ENCODE results near the gene TMEM253. TPM values are rescaled to one million over a fixed set of nuclear protein-coding genes. Genes with fewer than 3 reads are reported as not detected.

Gene TMEM253
- total RNA-seq, 1 experiment from 2014 or later, result 0.20 TPM

DNA sequence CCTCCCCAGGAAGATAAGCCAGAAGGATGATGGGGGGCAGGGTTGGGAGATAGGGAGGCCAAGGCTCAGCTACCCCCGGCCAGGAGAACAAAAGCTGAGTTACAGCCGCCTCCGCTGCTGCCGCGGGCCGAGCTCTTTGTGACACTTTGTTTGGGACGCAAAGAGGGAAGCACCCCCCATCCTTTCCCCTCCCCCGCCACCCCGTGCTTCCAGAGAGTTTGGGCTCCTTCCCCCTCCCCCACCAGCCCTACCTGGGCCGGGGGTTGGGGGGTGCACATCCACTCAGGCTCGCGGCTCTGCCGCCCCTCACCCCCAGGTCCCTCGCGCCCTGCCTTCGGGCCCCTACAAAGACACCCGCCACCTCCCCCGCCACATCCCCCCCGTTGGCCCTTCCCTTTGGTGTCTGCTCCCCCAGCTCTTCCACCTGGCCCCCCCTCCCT, 3.2 kb upstream of the TMEM253 start:
- DNase-seq (ENCODE audit: low read depth), result no peak
- in situ Hi-C loops (cut with HindIII; ENCODE audit: low pct_unique_long_range_greater_than_20kb, low sequenced_read_pairs), result no loop called here

- DNase-seq (ENCODE audit: low read depth), result no peak
- in situ Hi-C loops (cut with HindIII; ENCODE audit: low pct_unique_long_range_greater_than_20kb, low sequenced_read_pairs), result no loop called here
Observed at GRCh38 chr14:21098076-21098891, 2.6 kb upstream of the TMEM253 start, which contains the start of gene ZNF219. TSS of gene ZNF219 (minus strand) at chr14:21098655. CDS start at chr14:21093591, 5,064 bp downstream.

DNA sequence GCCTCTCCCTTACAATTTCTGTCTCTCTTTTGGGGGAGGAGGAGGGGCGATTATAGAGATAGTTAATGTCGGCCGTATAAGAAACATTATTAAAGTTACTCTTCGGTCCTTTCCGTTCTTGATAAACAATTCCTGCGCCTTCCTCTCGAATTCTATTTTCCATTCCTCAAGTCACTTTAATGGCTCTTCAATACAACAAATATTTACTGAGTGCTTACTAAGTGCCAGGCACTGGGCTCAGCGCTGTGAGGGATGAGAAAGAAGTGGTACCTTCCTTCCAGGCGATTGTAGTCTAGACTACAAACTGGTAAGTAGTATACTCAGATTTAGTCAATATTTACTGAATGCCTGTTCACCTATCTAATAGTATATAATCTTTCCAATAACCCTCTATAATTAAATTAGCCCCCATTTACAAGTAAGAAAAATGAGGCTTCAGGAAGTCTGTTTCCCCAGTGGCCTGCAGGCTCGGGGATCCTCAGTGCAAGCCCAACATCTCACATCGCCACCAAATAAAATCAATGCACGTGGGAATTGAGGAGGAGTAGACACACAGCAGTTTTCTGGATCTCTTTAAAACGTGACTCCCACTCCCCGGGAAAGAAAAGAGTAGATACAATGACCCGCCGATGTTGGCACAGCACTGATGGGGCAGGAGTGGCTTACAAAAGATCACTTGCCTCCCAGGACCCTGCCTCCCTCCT, 1.8 kb upstream of the TMEM253 start:
- no peak for DNase-seq (ENCODE audit: low read depth)
- in situ Hi-C loops (cut with HindIII; ENCODE audit: low pct_unique_long_range_greater_than_20kb, low sequenced_read_pairs), result no loop called here

- in situ Hi-C loops (cut with HindIII; ENCODE audit: low pct_unique_long_range_greater_than_20kb, low sequenced_read_pairs), result no loop called here
- DNase-seq (ENCODE audit: low read depth), result no peak
Observed at GRCh38 chr14:21099596-21099985, 1.3 kb upstream of the TMEM253 start.

- in situ Hi-C loops (cut with HindIII; ENCODE audit: low pct_unique_long_range_greater_than_20kb, low sequenced_read_pairs), result no loop called here
- no peak for DNase-seq (ENCODE audit: low read depth)
Observed at GRCh38 chr14:21101802-21102413, 1.0 kb downstream of the TMEM253 start.

DNA sequence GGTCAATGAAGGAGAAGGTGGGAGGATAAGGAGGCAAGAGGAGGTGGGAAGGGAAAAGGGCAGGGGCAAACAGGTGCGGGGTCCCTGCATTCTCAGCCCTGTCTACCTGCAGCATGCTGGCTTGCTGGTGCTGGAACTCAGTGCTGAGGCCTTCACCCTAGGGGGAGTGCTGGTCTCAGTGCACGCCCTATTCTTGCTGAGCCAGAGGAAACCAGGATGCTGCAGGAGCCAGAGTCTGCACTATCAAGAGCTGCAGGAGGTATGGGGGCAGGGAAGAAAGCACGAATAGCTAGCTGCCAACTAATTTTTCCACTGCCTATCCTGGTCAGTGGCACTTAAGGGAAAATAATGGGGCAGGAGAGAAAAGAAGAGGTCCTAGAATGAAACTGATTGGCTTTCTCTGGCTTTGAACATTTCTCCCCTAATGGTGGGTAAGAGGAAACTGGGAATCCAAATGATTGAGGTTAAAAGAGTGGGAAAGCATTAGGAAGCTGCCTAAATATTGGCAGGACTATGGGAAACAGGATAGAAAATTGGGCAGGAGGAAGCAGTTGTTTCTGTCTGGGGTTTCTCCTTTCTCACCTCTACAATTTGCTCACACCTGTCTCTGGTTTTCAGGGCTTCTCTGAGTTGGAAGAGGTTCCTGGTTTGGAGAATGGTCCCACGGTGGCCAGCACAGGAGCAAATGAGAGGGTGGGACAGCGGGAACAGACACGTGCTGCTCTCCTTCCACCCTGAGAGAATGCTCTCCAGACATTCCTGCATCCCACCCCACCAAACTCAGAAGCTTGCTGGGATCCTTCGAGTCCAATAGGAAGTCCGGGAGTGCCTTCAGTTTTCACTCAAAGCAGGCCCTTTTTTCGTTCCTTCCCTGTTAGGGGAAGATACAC, 1.9 kb downstream of the TMEM253 start:
- no peak for DNase-seq (ENCODE audit: low read depth)
- in situ Hi-C loops (cut with HindIII; ENCODE audit: low pct_unique_long_range_greater_than_20kb, low sequenced_read_pairs), result no loop called here

GRCh38 chr14:21103411-21103709, 2.5 kb downstream of the TMEM253 start:
- DNase-seq (ENCODE audit: low read depth), result no peak
- in situ Hi-C loops (cut with HindIII; ENCODE audit: low pct_unique_long_range_greater_than_20kb, low sequenced_read_pairs), result no loop called here

DNA sequence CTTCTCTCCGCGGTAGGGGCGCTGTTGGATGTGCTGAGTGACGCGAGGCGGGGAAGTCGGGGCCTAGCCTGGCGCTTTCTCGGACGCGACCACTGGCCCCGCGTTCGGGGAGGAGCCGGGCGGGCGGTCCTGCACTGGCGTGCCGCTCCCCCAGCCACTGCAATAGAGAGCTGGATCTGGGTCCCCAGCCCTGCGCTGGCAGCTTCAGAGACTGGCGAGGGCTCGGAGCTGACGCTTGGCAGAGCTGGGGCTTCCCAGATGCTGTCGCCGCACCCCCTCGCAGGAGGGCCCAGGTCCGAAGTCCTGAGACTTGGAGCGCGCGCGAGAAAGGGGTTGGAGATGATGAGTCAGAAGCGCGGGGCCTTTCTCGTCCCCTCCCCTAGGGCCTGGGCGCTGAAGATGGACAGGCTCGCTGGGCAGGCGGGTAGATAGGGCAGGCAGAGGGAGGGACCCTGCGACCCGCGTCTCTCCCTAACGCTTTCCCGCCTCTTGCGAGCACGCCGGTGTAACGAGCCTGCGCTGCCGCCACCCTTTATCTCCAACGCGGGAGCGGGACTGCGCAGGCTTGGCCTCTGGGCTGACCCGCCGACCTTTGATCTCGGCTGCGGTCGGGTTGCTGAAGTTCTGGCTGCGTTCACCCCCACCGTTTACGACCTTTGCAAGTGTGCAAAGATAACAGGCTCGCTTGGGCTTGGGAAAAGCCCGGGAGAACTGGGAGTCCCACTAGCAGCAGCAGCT, 3.0 kb downstream of the TMEM253 start:
- peak; percentile 97 for DNase-seq (ENCODE audit: low read depth)
- in situ Hi-C loops (cut with HindIII; ENCODE audit: low pct_unique_long_range_greater_than_20kb, low sequenced_read_pairs), result no loop called here

GRCh38 chr14:21104448-21105060, 3.7 kb downstream of the TMEM253 start:
- in situ Hi-C loops (cut with HindIII; ENCODE audit: low pct_unique_long_range_greater_than_20kb, low sequenced_read_pairs), result no loop called here
- DNase-seq (ENCODE audit: low read depth), result peak; percentile 88

DNA sequence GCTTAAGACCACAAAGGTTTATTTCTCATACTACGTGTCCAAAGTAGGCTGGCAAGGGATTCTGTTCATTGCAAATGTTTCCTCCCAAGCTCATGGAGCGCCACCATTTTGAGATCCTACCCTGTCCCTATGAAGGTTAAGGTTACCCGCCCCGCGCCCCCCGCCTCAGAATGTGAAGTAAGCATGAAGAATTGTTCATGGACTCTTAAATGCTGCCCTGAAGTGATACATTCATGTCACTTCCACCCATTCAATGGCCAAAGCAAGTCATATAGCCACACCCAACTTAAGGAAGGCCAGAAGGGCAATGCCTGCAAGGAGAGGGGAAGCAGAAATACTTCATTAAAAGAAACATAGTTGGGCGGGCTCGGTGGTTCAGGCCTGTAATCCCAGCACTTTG, 4.2 kb downstream of the TMEM253 start:
- DNase-seq (ENCODE audit: low read depth), result no peak
- in situ Hi-C loops (cut with HindIII; ENCODE audit: low pct_unique_long_range_greater_than_20kb, low sequenced_read_pairs), result no loop called here

DNA sequence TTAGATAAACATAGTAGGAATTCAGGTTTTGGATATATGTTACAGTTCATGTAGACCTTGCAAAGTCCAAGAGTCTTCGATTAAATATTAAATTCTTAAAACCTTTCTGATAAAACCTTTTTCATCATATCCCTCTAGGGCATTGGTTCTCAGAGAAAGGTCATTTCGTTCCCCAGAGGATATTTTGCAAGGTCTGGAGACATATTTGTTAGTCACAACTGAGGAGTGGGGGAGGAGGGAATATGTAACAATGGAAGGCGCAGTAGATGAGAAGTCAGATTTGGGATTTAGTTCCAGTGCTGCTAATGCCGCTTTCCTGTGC, 5.3 kb downstream of the TMEM253 start:
- DNase-seq (ENCODE audit: low read depth), result no peak
- in situ Hi-C loops (cut with HindIII; ENCODE audit: low pct_unique_long_range_greater_than_20kb, low sequenced_read_pairs), result no loop called here

DNA sequence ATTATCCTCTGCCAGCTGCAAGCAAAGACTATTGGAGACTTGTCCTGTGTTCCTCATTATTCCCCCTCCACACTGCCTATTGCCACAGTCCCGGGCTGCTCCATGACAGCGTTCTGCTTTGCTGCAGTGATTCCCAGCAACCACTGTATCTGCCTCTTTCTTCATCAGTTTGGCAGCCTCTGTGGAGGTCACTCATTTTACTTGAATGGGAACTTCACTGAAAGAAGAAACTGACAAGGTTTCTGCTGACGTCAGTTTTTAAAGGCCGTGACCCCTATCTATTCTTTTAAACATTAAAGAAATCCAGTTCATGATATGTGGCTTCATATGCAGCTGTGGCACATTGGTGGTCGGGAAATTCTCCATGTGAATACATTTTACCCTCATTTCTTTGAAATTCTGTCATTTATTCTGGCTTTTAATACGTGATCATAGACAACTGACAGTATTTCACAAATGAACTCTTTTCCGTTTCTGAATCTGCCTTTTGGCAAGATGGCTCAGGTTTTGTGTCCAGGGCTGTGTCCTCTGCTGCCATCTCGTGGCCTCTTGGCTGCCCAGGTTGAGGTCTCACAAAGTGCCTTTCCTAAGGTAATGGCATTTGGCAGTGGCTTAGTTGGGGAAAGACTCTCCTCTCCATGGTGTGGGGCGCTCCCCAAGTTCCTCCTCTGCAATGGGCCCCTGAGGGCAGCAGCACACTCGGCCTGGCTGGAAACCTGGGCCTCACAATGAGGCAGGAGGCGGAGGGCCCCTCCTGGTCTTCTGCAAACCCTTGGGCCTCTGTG, 5.8 kb downstream of the TMEM253 start:
- in situ Hi-C loops (cut with HindIII; ENCODE audit: low pct_unique_long_range_greater_than_20kb, low sequenced_read_pairs), result no loop called here
- no peak for DNase-seq (ENCODE audit: low read depth)

DNA sequence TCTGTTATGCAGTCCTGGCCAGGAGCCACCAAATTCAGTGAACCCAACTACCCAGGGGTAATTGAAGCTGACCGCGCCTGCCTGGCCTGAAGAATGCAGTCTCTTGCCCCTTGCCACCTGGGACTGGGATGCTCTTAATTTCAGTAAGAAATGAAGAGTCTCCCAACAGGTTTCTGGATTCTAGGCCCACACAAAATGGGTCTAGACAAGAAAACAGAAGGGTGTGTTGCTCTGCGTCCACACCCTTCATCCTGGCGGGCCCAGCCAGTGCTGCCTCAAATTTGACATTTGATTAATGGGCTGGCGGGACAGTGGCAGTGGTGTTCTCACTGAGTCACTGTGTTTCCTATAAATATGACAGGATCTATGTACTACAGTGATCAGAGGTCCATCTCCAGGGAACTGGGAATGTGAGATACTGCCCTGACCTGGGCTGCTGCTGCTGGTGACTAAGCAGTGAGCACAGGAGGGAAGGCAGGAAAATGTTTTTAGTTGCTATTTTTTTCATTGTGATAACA, 6.5 kb downstream of the TMEM253 start:
- DNase-seq (ENCODE audit: low read depth), result peak; percentile 88
- in situ Hi-C loops (cut with HindIII; ENCODE audit: low pct_unique_long_range_greater_than_20kb, low sequenced_read_pairs), result no loop called here

GRCh38 chr14:21108791-21109190, 7.9 kb downstream of the TMEM253 start:
- no peak for DNase-seq (ENCODE audit: low read depth)
- in situ Hi-C loops (cut with HindIII; ENCODE audit: low pct_unique_long_range_greater_than_20kb, low sequenced_read_pairs), result no loop called here

DNA sequence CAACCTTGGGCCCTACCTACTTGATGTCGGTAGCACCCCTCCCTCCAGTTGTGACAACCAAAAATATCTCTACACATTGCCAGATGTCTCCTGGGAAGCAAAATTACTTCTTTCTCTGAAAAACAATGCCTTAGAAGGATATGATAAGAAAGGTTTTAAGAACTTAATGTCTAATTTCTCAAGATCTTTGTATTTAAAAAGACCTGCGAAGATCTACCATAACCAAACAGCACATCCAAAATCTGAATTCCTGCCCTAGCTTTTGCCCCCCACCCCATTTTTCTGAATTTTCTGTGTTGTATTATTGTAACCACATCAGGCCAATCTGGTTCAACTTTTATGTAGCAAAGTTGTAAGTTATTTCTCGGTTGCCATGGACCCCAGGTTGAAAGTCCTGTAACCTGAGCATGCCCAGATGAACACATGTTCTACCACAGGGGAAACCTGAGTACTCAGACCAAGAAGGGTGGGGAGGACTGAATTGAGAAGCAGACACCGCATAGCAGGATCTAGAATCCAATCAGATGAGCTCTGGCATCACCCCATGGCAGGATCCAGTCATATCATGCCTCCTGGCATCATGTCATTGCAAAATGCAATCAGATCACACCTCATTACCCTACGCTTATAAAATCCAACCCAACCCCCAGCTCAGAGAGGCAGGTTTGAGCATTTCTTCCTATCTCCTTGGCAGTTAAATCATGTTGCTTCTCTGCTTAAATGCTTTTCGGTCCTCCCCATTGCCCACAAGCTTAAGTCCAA, 8.7 kb downstream of the TMEM253 start:
- DNase-seq (ENCODE audit: low read depth), result peak; percentile 63
- in situ Hi-C loops (cut with HindIII; ENCODE audit: low pct_unique_long_range_greater_than_20kb, low sequenced_read_pairs), result no loop called here

DNA sequence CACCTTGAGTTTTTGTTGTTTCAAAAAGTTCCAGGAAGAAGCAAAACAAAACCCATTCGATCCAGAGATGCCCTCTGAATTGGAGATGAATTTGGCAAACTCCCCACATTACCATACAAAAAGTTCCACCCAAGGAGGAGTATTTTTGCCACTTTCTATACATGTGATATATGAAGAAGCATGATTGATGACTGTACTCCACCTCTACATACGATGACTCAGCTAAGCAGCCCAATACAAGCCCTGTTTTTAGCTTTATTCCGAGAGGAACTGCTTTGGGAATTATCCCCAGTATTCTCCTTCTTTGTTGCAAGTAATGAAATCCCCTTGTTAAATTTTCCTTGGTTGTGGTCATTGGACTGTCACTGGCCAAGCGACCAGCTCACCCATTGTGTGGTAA, 11.4 kb downstream of the TMEM253 start:
- no peak for DNase-seq (ENCODE audit: low read depth)
- in situ Hi-C loops (cut with HindIII; ENCODE audit: low pct_unique_long_range_greater_than_20kb, low sequenced_read_pairs), result no loop called here
